ENCODE results near the gene CRACDL. TPM values are rescaled to one million over a fixed set of nuclear protein-coding genes. Genes with fewer than 3 reads are reported as not detected.

The CRACDL gene
- polyA plus RNA-seq, 1 of the 3 experiments (the other 2 are of a cell fraction) = not detected

- DNase-seq = no peak
- 25% methylated on average over 1 of the region's 1 CpG for WGBS (ENCODE audit: low lambda C conversion rate)
- CTCF ChIA-PET = no interaction called here
Measured at GRCh38 chr2:98972582-98973167, 36.6 kb upstream of the CRACDL start.

DNA sequence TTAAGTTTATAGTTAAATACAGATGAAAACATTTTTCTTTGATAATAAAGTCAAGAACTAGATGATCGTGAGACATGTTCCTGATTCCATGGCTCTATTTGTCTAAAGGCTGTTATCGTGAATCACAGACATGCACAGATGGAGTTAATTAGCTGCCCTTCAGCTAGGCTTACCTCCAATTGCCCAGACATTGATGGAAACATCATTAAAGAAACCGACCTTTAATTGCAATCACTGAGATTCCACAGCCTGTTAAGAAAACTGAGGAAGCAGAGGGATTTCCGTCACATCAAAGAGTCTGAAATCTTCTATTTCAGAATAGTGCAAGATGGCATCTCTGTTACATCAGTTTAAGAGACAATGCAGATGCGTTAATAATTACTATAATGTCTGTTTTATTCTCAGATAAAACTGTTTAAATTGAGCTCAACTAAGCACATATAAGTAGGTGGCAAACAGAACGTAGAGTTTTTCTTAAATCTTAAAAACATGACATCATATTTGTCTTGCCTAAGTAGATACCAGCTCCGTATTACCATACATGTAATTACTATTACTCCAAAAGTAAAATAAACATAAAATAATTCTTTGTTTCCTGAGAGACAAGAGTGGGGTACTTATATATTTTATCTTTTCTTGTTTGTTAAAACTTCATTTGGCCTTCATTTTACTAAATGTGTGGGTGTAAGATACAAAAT is 23.9 kb upstream of the CRACDL start:
- Histone ChIP-seq H3K36me3 (replicated peaks in 1 of 2; ENCODE audit: control insufficient read depth in 1 of 2, insufficient read depth in 2 of 2, low read length in 1 of 2) (no peaks in the 10 kb centered on the region), H2AFZ (ENCODE audit: low read depth) (no peak overlapping the region), H3K9ac (no peak overlapping the region), H3K4me1 (ENCODE audit: control insufficient read depth in 1 of 2, insufficient read depth in 2 of 2, low read depth in 1 of 2, low read length in 1 of 2) (peaks cover 0 to 6% of the 10 kb centered on the region in 2 experiments; a peak in 2 of 4 replicates), H3K4me2 (no peak overlapping the region), H3F3A (replicated peaks; ENCODE audit: insufficient read depth) (no peaks in the 10 kb centered on the region), H3K4me3 (ENCODE audit: low read depth in 2 of 2, low read length in 1 of 2) (no peak overlapping the region), H4K20me1 (ENCODE audit: insufficient read depth) (no peaks in the 10 kb centered on the region), H3K9me3 (no peaks in the 10 kb centered on the region), H3K27me3 (ENCODE audit: insufficient read depth) (no peaks in the 10 kb centered on the region), H3K9me2 (no peaks in the 10 kb centered on the region), H3K27ac (ENCODE audit: low read depth in 2 of 2, low read length in 1 of 2) (peak overlapping the region in 1 of 2 experiments; percentile 17; a peak in 1 of 4 replicates), H3K79me2 (ENCODE audit: insufficient read depth) (no peaks in the 10 kb centered on the region)
- TF ChIP-seq FOXJ3 (CRISPR knock-in tag; IDR thresholded peaks at IDR 0.05) = peak; percentile 57; the same call in 1 of the 2 replicates
- TF ChIP-seq EP300 (IDR thresholded peaks at IDR 0.05; ENCODE audit: borderline replicate concordance in 1 of 2, low read depth in 1 of 2, low read length in 1 of 2) = peak in 1 of 2 experiments; percentile 40; a peak in 1 of 4 replicates
- TF ChIP-seq GATA2 (CRISPR knock-in tag; IDR thresholded peaks at IDR 0.05) = peak; percentile 86
- no peak for TF ChIP-seq RFX5 (IDR thresholded peaks at IDR 0.05; ENCODE audit: low read length)
- TF ChIP-seq RCOR1 (IDR thresholded peaks at IDR 0.05; ENCODE audit: low read length) = no peak; the same call in 1 of the 2 replicates
- ChIA-PET CTCF (interaction anchor here (0.6 kb wide), 2 partner anchors 9 to 106 kb away, joined by 3 read pairs; no protein-coding TSS in a partner anchor), POLR2A (no interaction called here)
- peak; percentile 34 for DNase-seq
- WGBS (ENCODE audit: low lambda C conversion rate) = 28% methylated on average over 7 of the region's 7 CpGs

More at GRCh38 chr2:98972582-98973167, 36.6 kb upstream of the CRACDL start:
- Histone ChIP-seq H3F3A (replicated peaks; ENCODE audit: insufficient read depth) (no peaks in the 10 kb centered on the region), H3K4me2 (no peak overlapping the region), H3K4me3 (ENCODE audit: low read depth in 2 of 2, low read length in 1 of 2) (no peak overlapping the region), H3K79me2 (ENCODE audit: insufficient read depth) (no peaks in the 10 kb centered on the region), H3K36me3 (replicated peaks in 1 of 2; ENCODE audit: control insufficient read depth in 1 of 2, insufficient read depth in 2 of 2, low read length in 1 of 2) (no peaks in the 10 kb centered on the region), H3K9me3 (no peaks in the 10 kb centered on the region; the same call in 1 of the 2 replicates), H2AFZ (ENCODE audit: low read depth) (no peak overlapping the region), H4K20me1 (ENCODE audit: insufficient read depth) (no peaks in the 10 kb centered on the region), H3K9me2 (no peaks in the 10 kb centered on the region), H3K9ac (no peak overlapping the region), H3K27ac (ENCODE audit: low read depth in 2 of 2, low read length in 1 of 2) (no peak overlapping the region), H3K4me1 (ENCODE audit: control insufficient read depth in 1 of 2, insufficient read depth in 2 of 2, low read depth in 1 of 2, low read length in 1 of 2) (no peaks in the 10 kb centered on the region), H3K27me3 (ENCODE audit: insufficient read depth) (no peaks in the 10 kb centered on the region)
- POLR2A ChIA-PET = no interaction called here
- TF ChIP-seq NFIC (IDR thresholded peaks at IDR 0.05; ENCODE audit: borderline replicate concordance) = no peak
- no peak for TF ChIP-seq EZH2phosphoT487 (IDR thresholded peaks at IDR 0.05; ENCODE audit: borderline replicate concordance, low read depth)
- no peak for TF ChIP-seq TAF1 (IDR thresholded peaks at IDR 0.05; ENCODE audit: borderline replicate concordance, low read depth, low read length)
- TF ChIP-seq TEAD4 (IDR thresholded peaks at IDR 0.05; ENCODE audit: borderline replicate concordance, insufficient read depth) = no peak
- TF ChIP-seq SMC3 (IDR thresholded peaks at IDR 0.05; ENCODE audit: low read depth, low read length) = no peak
- no peak for TF ChIP-seq RXRA (IDR thresholded peaks at IDR 0.05; ENCODE audit: borderline replicate concordance, low read depth)
- no peak for TF ChIP-seq ELF1 (IDR thresholded peaks at IDR 0.05)
- no peak for TF ChIP-seq TCF12 (IDR thresholded peaks at IDR 0.05)
- no peak for TF ChIP-seq MXI1 (IDR thresholded peaks at IDR 0.05; ENCODE audit: low read depth, low read length)
- TF ChIP-seq, protein P1, sequence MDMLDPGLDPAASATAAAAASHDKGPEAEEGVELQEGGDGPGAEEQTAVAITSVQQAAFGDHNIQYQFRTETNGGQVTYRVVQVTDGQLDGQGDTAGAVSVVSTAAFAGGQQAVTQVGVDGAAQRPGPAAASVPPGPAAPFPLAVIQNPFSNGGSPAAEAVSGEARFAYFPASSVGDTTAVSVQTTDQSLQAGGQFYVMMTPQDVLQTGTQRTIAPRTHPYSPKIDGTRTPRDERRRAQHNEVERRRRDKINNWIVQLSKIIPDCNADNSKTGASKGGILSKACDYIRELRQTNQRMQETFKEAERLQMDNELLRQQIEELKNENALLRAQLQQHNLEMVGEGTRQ (IDR thresholded peaks at IDR 0.05; ENCODE audit: borderline replicate concordance, low read depth, low read length) = no peak
- TF ChIP-seq FOXM1 (IDR thresholded peaks at IDR 0.05; ENCODE audit: low read depth) = no peak
- no peak for TF ChIP-seq MAX (IDR thresholded peaks at IDR 0.05; ENCODE audit: low read depth)
- TF ChIP-seq PBX3 (IDR thresholded peaks at IDR 0.05) = no peak
- TF ChIP-seq YY1 (IDR thresholded peaks at IDR 0.05; ENCODE audit: low read depth) = no peak
- TF ChIP-seq RAD21 (IDR thresholded peaks at IDR 0.05; ENCODE audit: low read length) = no peak
- no peak for TF ChIP-seq FOSL2 (IDR thresholded peaks at IDR 0.05; ENCODE audit: borderline replicate concordance, low read depth)
- no peak for TF ChIP-seq GABPA (IDR thresholded peaks at IDR 0.05; ENCODE audit: low read depth)

Data from SK-N-SH (cell line).